ENCODE results near the gene KRTAP5-5. TPM values are rescaled to one million over a fixed set of nuclear protein-coding genes. Genes with fewer than 3 reads are reported as not detected.
"Not testable (repeated sequence)": the region's sequence is repeated elsewhere in the genome, so short reads cannot be mapped to it uniquely, and the experiment has no call there.

Gene KRTAP5-5
- total and polyA plus RNA-seq, 2 donors (not counting 1 experiment from before 2014, with no cell fraction given), result not detected

DNA sequence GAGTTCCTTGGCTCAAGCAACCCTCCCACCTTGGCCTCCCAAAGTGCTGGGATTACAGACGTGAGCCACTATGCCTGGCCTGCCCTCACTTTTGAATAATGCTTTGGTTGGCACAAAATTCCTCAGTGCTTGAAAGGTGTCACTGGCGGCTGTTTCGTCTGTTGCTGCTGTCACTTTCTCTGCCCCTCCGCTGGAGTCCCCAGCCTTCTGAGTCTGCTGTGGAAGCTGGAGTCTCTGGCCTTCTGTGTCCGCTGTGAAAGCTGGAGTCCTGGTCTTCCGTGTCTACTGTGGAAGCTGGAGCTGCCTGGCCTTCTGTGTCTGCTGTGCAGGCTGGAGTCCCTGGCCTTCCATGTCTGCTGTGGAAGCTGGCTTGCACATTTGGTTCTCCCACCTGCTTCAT lies 39.6 kb upstream of the KRTAP5-5 start:
- intact Hi-C loops (cut with micrococcal nuclease), result no loop called here
- Mint-ChIP-seq H3K4me1 (peaks cover 19% of the 10 kb centered on the region), H3K4me3 (peak overlapping the region; percentile 34), H3K27me3 (peaks cover 21% of the 10 kb centered on the region), H3K27ac (no peak overlapping the region), H3K9me3 (ENCODE audit: insufficient read depth) (no peaks in the 10 kb centered on the region)
- ATAC-seq (ENCODE audit: low read depth) (no peak), DNase-seq (no peak)
- Histone ChIP-seq H2AFZ (ENCODE audit: insufficient read depth, low read depth, low read length, poor library complexity, severe bottlenecking) (no peak overlapping the region), H3K9me3 (ENCODE audit: control extremely low read depth in 1 of 3, control insufficient read depth in 2 of 3, insufficient read depth in 1 of 3, low read length in 2 of 3) (peaks cover 0 to 24% (median 0%) of the 10 kb centered on the region in 3 donors), H3K4me3 (ENCODE audit: control extremely low read depth in 1 of 5, extremely low read depth in 1 of 5, insufficient read depth in 1 of 5, low read depth in 2 of 5, low read length in 4 of 5) (no peak overlapping the region), H3K27me3 (replicated peaks in 1 of 4; ENCODE audit: control extremely low read depth in 1 of 4, control insufficient read depth in 3 of 4, insufficient read depth in 4 of 4, low read length in 3 of 4) (peaks cover 0 to 12% (median 1%) of the 10 kb centered on the region in 4 experiments), H3K36me3 (replicated peaks in 1 of 2; ENCODE audit: control extremely low read depth in 1 of 2, control insufficient read depth in 1 of 2, extremely low read depth in 1 of 2, insufficient read depth in 2 of 2, low read length in 1 of 2) (no peaks in the 10 kb centered on the region), H4K20me1 (ENCODE audit: control insufficient read depth, insufficient read depth, low read length, poor library complexity, severe bottlenecking) (no peaks in the 10 kb centered on the region), H3K4me1 (ENCODE audit: control insufficient read depth in 2 of 2, insufficient read depth in 2 of 2, low read length in 2 of 2) (peaks cover 8 to 27% of the 10 kb centered on the region in 2 donors), H3K4me2 (replicated peaks; ENCODE audit: low read depth, low read length, poor library complexity, severe bottlenecking) (no peak overlapping the region), H3K27ac (ENCODE audit: low read length in 2 of 2) (no peak overlapping the region), H3K9ac (ENCODE audit: low read length) (no peak overlapping the region), H3K79me2 (ENCODE audit: control insufficient read depth, insufficient read depth, low read length) (no peaks in the 10 kb centered on the region)
- ChIA-PET CTCF (interaction anchor here (2.8 kb wide), 1 partner anchor 15 kb away, joined by 18 read pairs; no protein-coding TSS in a partner anchor), POLR2A (no interaction called here)
- TF ChIP-seq, protein P1, sequence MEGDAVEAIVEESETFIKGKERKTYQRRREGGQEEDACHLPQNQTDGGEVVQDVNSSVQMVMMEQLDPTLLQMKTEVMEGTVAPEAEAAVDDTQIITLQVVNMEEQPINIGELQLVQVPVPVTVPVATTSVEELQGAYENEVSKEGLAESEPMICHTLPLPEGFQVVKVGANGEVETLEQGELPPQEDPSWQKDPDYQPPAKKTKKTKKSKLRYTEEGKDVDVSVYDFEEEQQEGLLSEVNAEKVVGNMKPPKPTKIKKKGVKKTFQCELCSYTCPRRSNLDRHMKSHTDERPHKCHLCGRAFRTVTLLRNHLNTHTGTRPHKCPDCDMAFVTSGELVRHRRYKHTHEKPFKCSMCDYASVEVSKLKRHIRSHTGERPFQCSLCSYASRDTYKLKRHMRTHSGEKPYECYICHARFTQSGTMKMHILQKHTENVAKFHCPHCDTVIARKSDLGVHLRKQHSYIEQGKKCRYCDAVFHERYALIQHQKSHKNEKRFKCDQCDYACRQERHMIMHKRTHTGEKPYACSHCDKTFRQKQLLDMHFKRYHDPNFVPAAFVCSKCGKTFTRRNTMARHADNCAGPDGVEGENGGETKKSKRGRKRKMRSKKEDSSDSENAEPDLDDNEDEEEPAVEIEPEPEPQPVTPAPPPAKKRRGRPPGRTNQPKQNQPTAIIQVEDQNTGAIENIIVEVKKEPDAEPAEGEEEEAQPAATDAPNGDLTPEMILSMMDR (IDR thresholded peaks at IDR 0.05), result no peak
- 95% methylated on average over 6 of the region's 6 CpGs for WGBS (ENCODE audit: insufficient coverage)

DNA sequence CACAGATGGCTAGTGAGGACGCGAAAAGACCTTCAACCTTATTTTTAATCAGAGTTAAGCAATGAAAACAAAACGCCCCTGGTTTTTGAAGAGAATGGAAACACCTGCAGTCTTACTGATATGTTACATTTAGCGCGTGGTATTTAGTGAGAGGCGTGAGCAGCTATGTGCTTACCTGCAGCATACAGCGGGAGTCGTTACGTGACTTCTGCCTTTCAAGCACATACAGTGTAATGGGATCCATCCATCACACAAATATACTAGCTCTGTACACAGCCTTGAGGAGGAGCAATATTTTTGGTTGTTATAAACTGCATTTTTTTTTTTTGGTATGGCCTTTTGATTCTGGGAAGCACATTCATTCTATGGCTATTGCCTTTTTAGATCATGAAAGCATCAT lies 36.9 kb upstream of the KRTAP5-5 start:
- H3K79me2 ChIP-seq (ENCODE audit: control insufficient read depth, insufficient read depth, low read length), result no peaks in the 10 kb centered on the region
- ATAC-seq (ENCODE audit: low read depth), result no peak
- peaks cover 8 to 22% of the 10 kb centered on the region in 2 donors for H3K4me1 ChIP-seq (ENCODE audit: control insufficient read depth in 2 of 2, insufficient read depth in 2 of 2, low read length in 2 of 2)
- Mint-ChIP-seq H3K27me3 (peaks cover 38% of the 10 kb centered on the region), H3K9me3 (ENCODE audit: insufficient read depth) (no peaks in the 10 kb centered on the region), H3K4me3 (no peak overlapping the region), H3K27ac (no peak overlapping the region), H3K4me1 (peaks cover 21% of the 10 kb centered on the region)
- H3K9me3 ChIP-seq (ENCODE audit: control extremely low read depth in 1 of 3, control insufficient read depth in 2 of 3, insufficient read depth in 1 of 3, low read length in 2 of 3), result peaks cover 0 to 24% (median 0%) of the 10 kb centered on the region in 3 donors
- H3K9ac ChIP-seq (ENCODE audit: low read length), result no peak overlapping the region
- no peak for DNase-seq
- TF ChIP-seq, protein P1 (IDR thresholded peaks at IDR 0.05), result no peak
- no peak for TF ChIP-seq EZH2 (IDR thresholded peaks at IDR 0.05; ENCODE audit: borderline replicate concordance, insufficient read depth, low read depth, low read length, poor library complexity, severe bottlenecking)
- POLR2A ChIA-PET, result no interaction called here
- CTCF ChIA-PET, result interaction anchor here (2.1 to 4.3 kb wide), 2 partner anchors 18 to 19 kb away, joined by 6 to 13 read pairs; no protein-coding TSS in a partner anchor
- H3K36me3 ChIP-seq (replicated peaks in 1 of 2; ENCODE audit: control extremely low read depth in 1 of 2, control insufficient read depth in 1 of 2, extremely low read depth in 1 of 2, insufficient read depth in 2 of 2, low read length in 1 of 2), result no peaks in the 10 kb centered on the region
- H4K20me1 ChIP-seq (ENCODE audit: control insufficient read depth, insufficient read depth, low read length, poor library complexity, severe bottlenecking), result no peaks in the 10 kb centered on the region
- H3K4me2 ChIP-seq (replicated peaks; ENCODE audit: low read depth, low read length, poor library complexity, severe bottlenecking), result no peak overlapping the region
- intact Hi-C loops (cut with micrococcal nuclease), result no loop called here
- H3K4me3 ChIP-seq (ENCODE audit: control extremely low read depth in 1 of 5, extremely low read depth in 1 of 5, insufficient read depth in 1 of 5, low read depth in 2 of 5, low read length in 4 of 5), result no peak overlapping the region
- H2AFZ ChIP-seq (ENCODE audit: insufficient read depth, low read depth, low read length, poor library complexity, severe bottlenecking), result no peak overlapping the region
- WGBS (ENCODE audit: insufficient coverage), result 92% methylated on average over 4 of the region's 9 CpGs
- H3K27me3 ChIP-seq (replicated peaks in 1 of 4; ENCODE audit: control extremely low read depth in 1 of 4, control insufficient read depth in 3 of 4, insufficient read depth in 4 of 4, low read length in 3 of 4), result peaks cover 0 to 21% (median 3%) of the 10 kb centered on the region in 4 experiments
- no peak overlapping the region for H3K27ac ChIP-seq (ENCODE audit: low read length in 2 of 2)

DNA sequence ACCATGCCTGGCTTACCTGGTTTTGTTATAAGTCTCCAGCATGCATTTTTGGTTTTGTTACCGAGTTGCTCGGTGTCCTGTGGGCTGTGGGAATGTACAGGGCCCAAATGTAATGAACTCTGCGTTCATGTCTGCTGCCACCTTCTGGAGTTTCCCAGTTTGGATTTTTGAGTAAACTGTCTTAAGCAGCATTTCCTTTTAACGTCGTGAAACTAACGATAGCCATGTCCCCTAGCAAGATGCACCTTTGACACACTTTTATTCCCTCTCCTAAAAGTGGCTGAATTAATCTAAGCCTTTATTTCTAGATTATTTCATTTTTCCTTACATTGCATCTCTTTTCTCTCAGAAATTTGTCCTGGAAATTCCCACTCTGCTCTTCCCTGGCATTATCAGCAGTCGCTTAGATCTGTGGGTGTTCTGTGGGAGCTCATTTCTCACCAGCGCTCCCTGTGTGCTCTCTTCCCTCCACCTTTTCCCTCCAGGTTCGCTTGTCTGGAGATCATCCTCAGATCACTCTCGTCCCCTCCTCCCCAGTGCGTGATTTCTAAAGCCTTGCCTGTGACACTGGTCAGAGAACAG lies 33.5 kb upstream of the KRTAP5-5 start:
- DNase-seq; H3K9me3 Mint-ChIP-seq (ENCODE audit: insufficient read depth); H3K79me2 ChIP-seq (ENCODE audit: control insufficient read depth, insufficient read depth, low read length); H4K20me1 ChIP-seq (ENCODE audit: control insufficient read depth, insufficient read depth, low read length, poor library complexity, severe bottlenecking); H3K4me1 ChIP-seq (ENCODE audit: control insufficient read depth in 2 of 2, insufficient read depth in 2 of 2, low read length in 2 of 2); H3K4me1 Mint-ChIP-seq; ATAC-seq (ENCODE audit: low read depth); POLR2A ChIA-PET; H3K9me3 ChIP-seq (ENCODE audit: control extremely low read depth in 1 of 3, control insufficient read depth in 2 of 3, insufficient read depth in 1 of 3, low read length in 2 of 3); H2AFZ ChIP-seq (ENCODE audit: insufficient read depth, low read depth, low read length, poor library complexity, severe bottlenecking); H3K4me2 ChIP-seq (replicated peaks; ENCODE audit: low read depth, low read length, poor library complexity, severe bottlenecking); H3K27ac ChIP-seq (ENCODE audit: low read length in 2 of 2); H3K27ac Mint-ChIP-seq; H3K4me3 ChIP-seq (ENCODE audit: control extremely low read depth in 1 of 5, extremely low read depth in 1 of 5, insufficient read depth in 1 of 5, low read depth in 2 of 5, low read length in 4 of 5); H3K36me3 ChIP-seq (replicated peaks in 1 of 2; ENCODE audit: control extremely low read depth in 1 of 2, control insufficient read depth in 1 of 2, extremely low read depth in 1 of 2, insufficient read depth in 2 of 2, low read length in 1 of 2); H3K9ac ChIP-seq (ENCODE audit: low read length); H3K4me3 Mint-ChIP-seq: not testable (repeated sequence)
- intact Hi-C loops (cut with micrococcal nuclease), result loop anchor here (2.0 kb wide), 1 partner anchor 33 kb away; the partner anchor contains the start of gene KRTAP5-5
- H3K27me3 Mint-ChIP-seq, result peaks cover 52% of the 10 kb centered on the region
- CTCF ChIA-PET, result interaction anchor here (0.9 to 4.3 kb wide), 4 partner anchors 22 to 35 kb away, joined by 3 to 13 read pairs (median 5); no protein-coding TSS in a partner anchor
- peaks cover 0 to 19% (median 4%) of the 10 kb centered on the region in 4 experiments for H3K27me3 ChIP-seq (replicated peaks in 1 of 4; ENCODE audit: control extremely low read depth in 1 of 4, control insufficient read depth in 3 of 4, insufficient read depth in 4 of 4, low read length in 3 of 4)
- WGBS (ENCODE audit: insufficient coverage), result 65% methylated on average over 7 of the region's 11 CpGs

Data from B cell (primary cell).